ENCODE measurements around the gene TPM2. TPM values are rescaled to one million over a fixed set of nuclear protein-coding genes. Genes with fewer than 3 reads are reported as not detected.

TPM2 gene
- total and polyA plus RNA-seq, 10 of the 15 experiments (the other 5 are each of a cell fraction or from before 2014, with no cell fraction given) = 0.11 to 9.3 (median 1.1) TPM

DNA sequence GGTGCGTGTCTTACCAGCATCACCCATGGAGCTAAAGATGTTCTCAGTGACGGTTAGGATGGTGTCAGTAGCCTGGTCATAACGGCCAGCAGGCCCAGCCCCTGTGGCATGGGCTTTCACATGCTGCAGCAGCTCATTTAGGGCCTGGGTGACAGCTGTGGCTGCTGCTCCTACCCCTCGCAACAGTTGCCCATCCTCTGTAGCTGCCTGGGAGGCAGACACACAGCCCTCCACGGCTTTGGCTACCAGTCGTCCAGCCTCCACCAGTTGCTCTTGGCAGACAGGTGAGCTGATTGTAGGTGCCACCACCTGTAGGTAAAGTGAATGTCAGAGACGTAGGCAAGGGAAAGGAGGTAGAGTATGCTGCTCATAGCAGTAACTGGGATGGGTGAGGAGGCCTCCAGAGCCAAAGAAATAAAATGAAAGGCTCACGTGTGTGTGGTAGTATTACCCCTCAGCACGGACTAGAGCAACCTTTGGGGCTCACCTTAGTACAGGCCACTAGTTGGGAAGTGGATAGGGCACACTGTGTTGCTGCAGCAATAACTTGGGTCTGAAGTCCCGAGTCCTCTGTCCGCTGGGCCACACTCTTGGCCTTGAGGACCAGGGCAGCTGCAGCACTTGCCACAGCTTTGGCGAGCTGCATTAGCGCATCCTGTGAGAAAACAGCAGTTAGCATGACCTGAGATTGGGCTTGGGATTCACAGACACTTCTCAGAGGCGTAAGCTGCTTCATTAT, 27.6 kb upstream of the TPM2 start:
- Histone ChIP-seq H3K27ac (ENCODE audit: control insufficient read depth, insufficient read depth) (no peak overlapping the region), H3K4me3 (no peak overlapping the region), H4K20me1 (ENCODE audit: control insufficient read depth, insufficient read depth) (no peaks in the 10 kb centered on the region), H2AFZ (ENCODE audit: control insufficient read depth, low read depth, low read length) (no peak overlapping the region), H3K27me3 (replicated peaks in 1 of 2; ENCODE audit: control insufficient read depth in 2 of 2, insufficient read depth in 2 of 2, low read length in 1 of 2) (no peaks in the 10 kb centered on the region), H3K9ac (ENCODE audit: control insufficient read depth, insufficient read depth, low read length) (no peak overlapping the region), H3K4me2 (ENCODE audit: control insufficient read depth, insufficient read depth) (no peak overlapping the region), H3K9me3 (replicated peaks; ENCODE audit: control insufficient read depth, insufficient read depth, low read length) (no peaks in the 10 kb centered on the region), H3K36me3 (ENCODE audit: control insufficient read depth in 2 of 2, insufficient read depth in 2 of 2, low read length in 1 of 2) (peaks cover 60 to 61% of the 10 kb centered on the region in 2 experiments), H3K79me2 (ENCODE audit: control insufficient read depth, insufficient read depth, low read length) (no peaks in the 10 kb centered on the region), H3K4me1 (ENCODE audit: control insufficient read depth, insufficient read depth, low read length) (peaks cover 8% of the 10 kb centered on the region)
- CTCF ChIA-PET = interaction anchor here (1.1 to 6.9 kb wide), 4 partner anchors 10 to 21 kb away, joined by 3 to 41 read pairs (median 10); partner anchors contain the start of genes CREB3 and TLN1
- no peak for FAIRE-seq
- TF ChIP-seq, protein P1, sequence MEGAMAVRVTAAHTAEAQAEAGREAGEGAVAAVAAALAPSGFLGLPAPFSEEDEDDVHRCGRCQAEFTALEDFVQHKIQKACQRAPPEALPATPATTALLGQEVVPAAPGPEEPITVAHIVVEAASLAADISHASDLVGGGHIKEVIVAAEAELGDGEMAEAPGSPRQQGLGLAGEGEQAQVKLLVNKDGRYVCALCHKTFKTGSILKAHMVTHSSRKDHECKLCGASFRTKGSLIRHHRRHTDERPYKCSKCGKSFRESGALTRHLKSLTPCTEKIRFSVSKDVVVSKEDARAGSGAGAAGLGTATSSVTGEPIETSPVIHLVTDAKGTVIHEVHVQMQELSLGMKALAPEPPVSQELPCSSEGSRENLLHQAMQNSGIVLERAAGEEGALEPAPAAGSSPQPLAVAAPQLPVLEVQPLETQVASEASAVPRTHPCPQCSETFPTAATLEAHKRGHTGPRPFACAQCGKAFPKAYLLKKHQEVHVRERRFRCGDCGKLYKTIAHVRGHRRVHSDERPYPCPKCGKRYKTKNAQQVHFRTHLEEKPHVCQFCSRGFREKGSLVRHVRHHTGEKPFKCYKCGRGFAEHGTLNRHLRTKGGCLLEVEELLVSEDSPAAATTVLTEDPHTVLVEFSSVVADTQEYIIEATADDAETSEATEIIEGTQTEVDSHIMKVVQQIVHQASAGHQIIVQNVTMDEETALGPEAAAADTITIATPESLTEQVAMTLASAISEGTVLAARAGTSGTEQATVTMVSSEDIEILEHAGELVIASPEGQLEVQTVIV (IDR thresholded peaks at IDR 0.05; ENCODE audit: borderline replicate concordance, partially characterized antibody) = no peak
- TF ChIP-seq CREB1 (IDR thresholded peaks at IDR 0.05; ENCODE audit: low read depth) (no peak), MEF2B (IDR thresholded peaks at IDR 0.05; ENCODE audit: partially characterized antibody, poor library complexity, severe bottlenecking) (no peak), YBX1 (IDR thresholded peaks at IDR 0.05) (no peak), MYB (IDR thresholded peaks at IDR 0.05; ENCODE audit: borderline replicate concordance, low read depth, low read length) (no peak), CBFB (IDR thresholded peaks at IDR 0.05; ENCODE audit: low read depth) (no peak)
- WGBS (ENCODE audit: insufficient coverage, insufficient replicate concordance, low lambda C conversion rate, missing lambda C conversion rate) = 92% methylated on average over 14 of the region's 14 CpGs
- in situ Hi-C loops (cut with MboI) = no loop called here
- TSS peak; percentile 13 for BruUV-seq (replicated peaks)
- ATAC-seq = no peak
- no peak for DNase-seq (ENCODE audit: low read depth, low spot score)
- intact Hi-C loops (cut with micrococcal nuclease; ENCODE audit: unreplicated experiment) = no loop called here
- RAD21 ChIA-PET (ENCODE audit: unreplicated experiment) = interaction anchor here (1.4 to 2.0 kb wide), 2 partner anchors 11 to 21 kb away, joined by 5 read pairs; no protein-coding TSS in a partner anchor
- POLR2A ChIA-PET = interaction anchor here (1.9 kb wide), 1 partner anchor 56 kb away, joined by 4 read pairs; no protein-coding TSS in a partner anchor
- SMC1A ChIA-PET (ENCODE audit: uncharacterized antibody, unreplicated experiment) = interaction anchor here (0.8 to 1.2 kb wide), 2 partner anchors 13 to 56 kb away, joined by 3 read pairs; no protein-coding TSS in a partner anchor
